ENCODE results near the gene MRPL43.
"Not testable (repeated sequence)": the region's sequence is repeated elsewhere in the genome, so short reads cannot be mapped to it uniquely, and the experiment has no call there.

MRPL43 gene

DNA sequence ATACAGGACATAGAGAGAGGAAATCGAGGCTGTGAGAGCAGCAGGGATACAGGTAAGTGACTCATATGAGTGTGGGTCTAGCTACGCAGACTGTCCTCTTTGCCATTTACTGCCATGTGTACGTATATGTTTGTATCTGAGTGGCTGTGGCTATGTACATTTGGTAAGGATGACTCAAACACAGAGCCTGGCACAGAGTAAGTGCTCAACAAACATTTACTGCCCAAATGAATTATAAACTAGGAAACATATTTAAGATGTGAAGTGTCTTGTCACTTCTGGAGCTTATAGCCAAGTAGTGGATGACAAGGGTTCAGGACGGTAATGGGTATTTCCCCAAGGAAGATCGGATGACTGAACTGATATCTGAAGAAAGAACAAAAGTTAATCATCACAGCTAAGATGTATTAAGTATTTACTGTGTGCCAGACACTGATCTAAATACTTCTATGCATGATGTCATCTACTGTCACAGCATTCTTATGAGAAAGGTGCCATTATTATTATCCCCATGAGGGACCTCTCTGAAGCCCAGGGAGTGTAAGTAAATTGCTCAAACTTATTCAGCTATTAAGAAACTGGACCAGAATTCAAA lies 6.0 kb downstream of the MRPL43 start:
- no peak for DNase-seq

- no peak for DNase-seq
Measured at GRCh38 chr10:100980711-100981110, 6.6 kb downstream of the MRPL43 start.

DNA sequence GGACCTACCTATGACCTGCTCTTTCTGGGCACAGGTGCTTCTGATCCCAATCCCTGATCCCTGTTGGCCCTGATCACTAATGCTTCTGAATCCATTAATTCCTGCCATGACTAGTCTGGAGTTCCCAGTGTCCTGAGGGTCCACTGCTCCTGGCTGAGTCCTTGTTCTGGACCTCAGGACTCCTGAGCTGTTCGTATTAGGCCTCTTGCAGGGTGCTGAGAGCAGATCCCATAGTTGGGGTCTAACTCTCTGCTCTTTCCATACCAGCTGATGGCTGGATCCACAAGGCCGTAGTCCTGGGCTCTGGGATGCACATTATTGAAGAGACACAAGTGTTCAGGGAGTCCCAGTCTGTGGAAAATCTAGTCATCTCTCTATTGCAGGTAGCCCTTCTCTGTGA lies 7.0 kb downstream of the MRPL43 start:
- DNase-seq: no peak

DNA sequence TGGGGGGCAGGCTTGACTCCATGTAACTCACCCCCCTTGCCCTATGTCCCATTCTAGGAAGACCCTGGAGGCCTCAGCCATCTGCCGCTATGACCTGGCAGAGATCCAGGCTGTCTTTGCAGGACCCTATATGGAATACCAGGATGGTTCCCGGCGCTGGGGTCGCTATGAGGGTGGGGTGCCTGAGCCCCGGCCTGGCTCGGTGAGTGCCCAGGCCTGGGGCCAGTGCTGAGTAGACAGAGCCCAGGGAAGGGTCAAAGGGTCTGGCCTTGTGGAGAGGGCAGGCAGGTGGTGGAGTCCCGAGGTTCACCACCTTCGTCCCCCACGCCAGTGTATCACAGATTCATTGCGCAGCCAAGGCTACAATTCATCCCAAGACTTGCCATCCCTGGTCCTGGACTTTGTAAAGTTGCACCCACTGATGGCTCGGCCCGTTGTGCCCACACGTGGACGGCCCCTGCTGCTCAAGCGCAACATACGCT lies 7.5 kb downstream of the MRPL43 start:
- DNase-seq: no peak

DNA sequence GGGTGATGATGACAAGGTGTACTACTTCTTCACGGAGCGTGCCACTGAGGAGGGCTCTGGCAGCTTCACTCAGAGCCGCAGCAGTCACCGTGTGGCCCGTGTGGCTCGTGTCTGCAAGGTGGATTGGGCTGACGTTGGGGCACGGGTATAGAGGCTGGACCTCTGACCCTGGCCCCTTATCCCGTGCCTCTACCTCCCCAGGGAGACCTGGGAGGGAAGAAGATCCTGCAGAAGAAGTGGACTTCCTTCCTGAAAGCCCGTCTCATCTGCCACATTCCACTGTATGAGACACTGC lies 8.4 kb downstream of the MRPL43 start:
- no peak for DNase-seq

- DNase-seq: no peak
Measured at GRCh38 chr10:100978121-100978900, 9.0 kb downstream of the MRPL43 start.

DNA sequence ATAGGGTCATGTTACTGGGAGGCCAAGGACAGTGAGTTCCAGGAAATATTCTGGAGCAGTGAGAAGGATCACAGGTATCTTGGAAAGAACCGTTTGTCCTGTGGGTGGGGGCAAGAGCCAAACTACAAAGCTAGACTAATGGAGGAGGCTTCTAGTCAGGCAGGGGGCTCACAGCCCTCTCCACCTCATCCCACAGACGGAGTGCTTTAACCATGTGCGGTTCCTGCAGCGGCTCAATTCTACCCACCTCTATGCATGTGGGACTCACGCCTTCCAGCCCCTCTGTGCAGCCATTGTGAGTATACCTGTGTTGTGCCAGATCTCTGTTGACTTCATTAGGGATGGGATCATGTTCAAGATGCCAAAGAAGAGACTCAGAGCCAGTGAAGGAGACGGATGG lies 9.9 kb downstream of the MRPL43 start:
- no peak for DNase-seq

DNA sequence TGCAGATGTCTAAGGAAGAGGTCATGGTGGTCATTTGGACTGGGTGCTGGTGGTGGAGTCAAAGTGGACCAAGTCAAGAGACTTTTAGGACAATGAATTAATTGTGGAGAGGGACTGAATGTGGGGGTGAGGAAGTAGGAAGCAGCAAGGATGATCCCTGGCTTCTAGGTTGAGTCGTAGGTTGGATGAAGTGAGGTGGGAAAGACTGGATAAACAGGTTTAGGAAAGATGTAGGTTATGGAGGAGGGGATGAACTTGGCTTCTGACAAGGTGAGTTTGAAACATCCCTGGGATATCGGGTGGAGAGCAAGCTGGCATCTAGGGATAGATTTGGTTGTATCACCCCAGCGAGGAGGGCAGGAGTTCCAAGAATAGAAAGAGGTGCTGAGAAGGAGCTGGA lies 10.4 kb downstream of the MRPL43 start:
- no peak for DNase-seq

GRCh38 chr10:100975397-100975796 lies 11.9 kb downstream of the MRPL43 start:
- DNase-seq: not testable (repeated sequence)

DNA sequence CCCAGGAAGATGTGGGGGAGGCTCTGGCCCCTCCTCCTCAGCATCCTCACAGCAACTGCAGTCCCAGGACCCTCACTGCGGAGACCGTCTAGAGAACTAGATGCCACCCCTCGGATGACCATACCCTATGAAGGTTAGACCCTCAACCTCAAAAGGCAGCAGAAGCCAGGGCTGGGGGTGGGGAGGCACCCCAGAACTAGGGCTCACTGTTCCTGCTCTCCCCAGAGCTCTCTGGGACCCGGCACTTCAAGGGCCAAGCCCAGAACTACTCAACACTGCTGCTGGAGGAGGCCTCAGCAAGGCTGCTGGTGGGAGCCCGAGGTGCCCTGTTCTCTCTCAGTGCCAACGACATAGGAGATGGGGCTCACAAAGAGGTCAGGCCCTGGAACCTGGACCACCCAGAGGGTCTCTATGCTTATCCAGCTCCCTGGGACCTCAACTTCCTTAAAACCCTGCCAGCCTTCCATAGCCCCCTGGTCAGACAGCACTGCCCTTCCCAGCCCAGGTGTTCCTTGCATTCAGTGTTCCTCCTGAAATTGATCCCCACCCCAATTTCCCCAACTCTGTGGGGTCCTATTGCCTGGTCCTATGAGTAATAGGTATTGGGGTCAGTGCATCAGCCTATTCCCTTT lies 14.3 kb downstream of the MRPL43 start:
- DNase-seq: no peak

GRCh38 chr10:100972115-100972903 lies 15.0 kb downstream of the MRPL43 start:
- DNase-seq: no peak

DNA sequence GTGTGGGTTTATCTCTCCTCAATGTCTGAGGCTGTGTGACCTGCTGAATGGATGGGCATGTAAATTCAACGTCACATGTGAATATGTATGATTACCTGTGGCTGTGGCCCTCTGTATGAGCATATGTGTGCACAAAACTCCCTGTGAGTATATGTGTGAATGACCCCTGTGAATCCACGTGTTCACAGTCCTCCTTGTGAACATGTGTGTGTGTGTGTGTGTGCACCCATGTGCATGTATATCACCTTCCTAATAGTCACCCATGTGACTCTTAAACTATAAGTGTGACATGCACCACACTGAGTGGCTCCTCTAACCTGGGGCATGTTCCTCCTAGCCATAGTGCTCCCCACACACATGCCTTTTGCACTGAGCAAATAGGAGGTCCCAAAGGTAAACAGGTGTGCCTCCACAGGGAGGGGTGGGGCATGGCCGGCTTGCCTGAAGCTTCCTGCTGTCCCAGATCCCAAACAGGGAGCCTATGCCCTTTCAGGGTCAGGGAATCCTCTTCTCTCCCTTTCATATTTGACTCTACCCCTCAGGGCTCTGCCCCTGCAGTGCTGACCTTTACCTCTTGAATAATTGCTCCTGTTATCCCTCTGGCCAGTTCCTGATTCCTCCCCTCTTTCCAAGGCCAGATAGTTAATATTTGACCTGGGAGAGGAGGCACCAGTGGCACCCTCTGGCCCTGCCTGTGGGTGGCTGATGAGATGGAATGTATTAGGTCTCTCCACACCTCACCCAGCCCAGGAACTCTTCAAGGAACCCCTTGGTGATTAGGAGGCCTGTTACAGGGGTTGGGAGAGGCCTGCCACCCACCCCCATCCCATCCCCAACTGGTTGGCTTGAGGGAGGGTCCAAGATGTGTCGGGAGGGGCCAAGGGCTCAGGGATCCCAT lies 16.1 kb downstream of the MRPL43 start:
- no peak for DNase-seq

- DNase-seq: no peak
Measured at GRCh38 chr10:100970076-100970913, 17.0 kb downstream of the MRPL43 start.

- DNase-seq: peak in 1 of 2 experiments; percentile 9
Measured at GRCh38 chr10:100969187-100970075, 17.9 kb downstream of the MRPL43 start, which contains the start of gene SEMA4G. Gene SEMA4G, plus strand, starts transcription at chr10:100969504. Its CDS starts 3,409 bp downstream, at chr10:100972913.

DNA sequence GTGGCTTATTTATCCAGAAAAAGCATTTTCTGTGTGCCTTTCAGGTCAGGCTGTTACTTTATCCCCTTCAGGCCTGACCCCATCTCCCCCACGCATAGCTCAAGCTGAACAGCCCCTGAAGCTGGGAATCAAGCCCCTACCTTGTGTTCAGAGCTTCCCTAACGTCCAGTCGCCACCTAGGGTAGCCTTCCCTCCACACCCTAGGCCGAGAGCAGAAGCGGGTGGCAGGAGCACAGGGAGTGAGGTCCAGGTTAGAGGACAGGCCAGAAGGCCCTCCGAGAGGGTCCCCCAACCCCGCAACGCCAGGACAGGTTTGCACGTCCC lies 18.5 kb downstream of the MRPL43 start:
- DNase-seq: no peak

GRCh38 chr10:100968062-100968736 lies 19.1 kb downstream of the MRPL43 start:
- no peak for DNase-seq

GRCh38 chr10:100967332-100967731 lies 20.0 kb downstream of the MRPL43 start:
- DNase-seq: no peak

DNA sequence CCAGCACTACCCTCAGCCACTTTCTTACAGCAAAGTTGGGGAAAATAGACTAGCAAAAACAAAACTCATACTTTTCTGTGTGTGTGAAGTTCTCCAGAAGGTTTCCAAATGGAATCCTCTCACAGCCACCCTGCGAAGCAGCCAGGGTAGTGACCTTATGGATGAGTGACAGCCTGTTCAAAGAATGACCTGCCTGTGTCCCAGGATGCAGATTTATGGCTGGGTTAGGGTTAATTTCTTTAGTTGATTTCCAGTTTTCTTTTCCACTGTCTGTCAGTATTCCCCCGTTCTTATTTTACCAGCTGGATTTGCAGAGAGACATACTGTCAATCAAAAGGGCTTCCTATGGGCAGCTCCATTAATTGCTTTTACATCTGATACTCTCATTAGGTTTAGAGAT lies 20.4 kb downstream of the MRPL43 start:
- DNase-seq: no peak

DNA sequence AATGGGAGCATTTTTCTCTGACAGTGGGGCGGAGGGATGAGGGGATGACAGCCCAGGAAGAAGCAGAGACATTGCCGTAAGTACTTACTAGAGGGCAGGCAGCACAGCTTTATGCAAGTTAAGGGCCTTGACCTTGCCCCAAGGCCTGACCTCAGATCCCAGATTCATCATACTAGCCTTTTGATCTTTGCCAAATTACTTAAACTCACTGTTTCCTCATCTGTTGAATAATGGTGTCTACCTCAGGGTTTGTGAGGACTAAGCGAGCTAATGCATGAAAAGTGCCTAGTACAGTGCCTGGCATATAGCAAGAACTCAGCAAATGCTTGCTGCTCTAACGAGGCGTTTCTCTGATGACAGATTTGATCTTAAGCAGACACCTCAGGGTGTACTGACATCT lies 21.5 kb downstream of the MRPL43 start:
- no peak for DNase-seq

DNA sequence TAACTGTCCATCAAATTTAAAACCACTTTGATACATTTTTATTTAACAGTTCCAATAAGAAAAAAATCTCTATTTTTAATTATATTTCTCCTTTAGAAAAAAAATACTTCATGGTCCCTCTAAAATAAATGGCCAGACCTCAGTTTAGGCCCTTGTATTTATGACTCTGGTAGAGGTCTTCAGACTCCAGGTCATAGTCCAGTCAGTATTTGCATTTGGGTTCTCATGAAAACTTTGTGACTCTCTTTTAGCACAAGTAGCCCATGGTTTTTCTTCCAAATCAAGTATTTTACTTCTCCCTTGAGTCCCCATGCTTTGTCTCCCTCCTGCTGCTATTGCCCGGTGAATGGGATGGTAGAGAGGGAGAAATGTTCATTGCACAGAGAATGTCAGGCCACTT lies 23.5 kb downstream of the MRPL43 start:
- DNase-seq: no peak

Data from SW 1271 (cell line).